Vagina (tissue), 2 donors: ENCODE measurements around the gene MUC4. TPM values are rescaled to one million over a fixed set of nuclear protein-coding genes. Genes with fewer than 3 reads are reported as not detected.

ENCODE experiments used
- DNase-seq, 2 donors: peaks; one replicate each; pipeline ENCODE4 v3.0.0-alpha.2; 2017; ENCODE audit errors: extremely low spot score in 2 of 2
- H3K27ac ChIP-seq: fragments of 200-600 bp; sonication (generic); one replicate; pipeline ENCODE4 v1.5.1; 2019
- H3K27me3 ChIP-seq: fragments of 200-600 bp; sonication (generic); one replicate; pipeline ENCODE4 v1.5.1; 2019
- H3K36me3 ChIP-seq, 2 donors: fragments of 200-600 bp; sonication (generic); one replicate each; pipeline ENCODE4 v1.5.1; 2017 to 2019
- H3K4me1 ChIP-seq: fragments of 200-600 bp; sonication (generic); one replicate; pipeline ENCODE4 v1.5.1; 2019
- H3K4me3 ChIP-seq, 2 donors: fragments of 200-600 bp; sonication (generic); 1 replicate in 1 of 2; 2 replicates in 1 of 2; pipeline ENCODE4 v1.5.1; 2016 to 2019
- H3K9me3 ChIP-seq: fragments of 200-600 bp; sonication (generic); one replicate; pipeline ENCODE4 v1.5.1; 2019
- CTCF ChIP-seq, 3 experiments: fragments of 450-650 bp in 2 of 3; fragments of 200-600 bp in 1 of 3; sonication (generic) in 1 of 3; IDR thresholded peaks; one replicate each; pipeline ENCODE4 v1.5.1; 2017 to 2019; ENCODE audit warnings: antibody characterized with exemption in 3 of 3, mild to moderate bottlenecking in 2 of 3, moderate library complexity in 2 of 3
- POLR2A ChIP-seq, 2 donors: fragments of 450-650 bp; IDR thresholded peaks; one replicate each; pipeline ENCODE4 v1.6.1; 2017; ENCODE audit warnings: antibody characterized with exemption in 2 of 2, mild to moderate bottlenecking in 2 of 2, moderate library complexity in 2 of 2
- POLR2AphosphoS5 ChIP-seq, 2 donors: sonication (generic); formaldehyde crosslinking; IDR thresholded peaks; one replicate each; pipeline ENCODE4 v1.9.0; 2017; ENCODE audit warnings: antibody characterized with exemption in 2 of 2, mild to moderate bottlenecking in 2 of 2, low read depth in 1 of 2; ENCODE audit not compliant: insufficient read depth in 1 of 2
- intact Hi-C: fragments of 100-400 bp; cut with DNase I; formaldehyde crosslinking; loops from one replicate; pipeline ENCODE4 v1.15.1; 2023
- total RNA-seq: library from RNA; depleted of rRNA; stranded (reverse); fragments of >200 nt; gene quantifications from one replicate; pipeline ENCODE4 v1.2.3, GENCODE V29; 2016

Gene MUC4
- total RNA-seq, 1 donor from 2014 or later, result 36.1 TPM

- no peak for TF ChIP-seq CTCF (IDR thresholded peaks at IDR 0.05)
- TF ChIP-seq POLR2A (IDR thresholded peaks at IDR 0.05), result no peak
- TF ChIP-seq POLR2AphosphoS5 (IDR thresholded peaks at IDR 0.05; ENCODE audit: insufficient read depth in 1 of 2, low read depth in 1 of 2), result no peak
- no peak overlapping the region for H3K27ac ChIP-seq
- no peaks in the 10 kb centered on the region for H3K36me3 ChIP-seq
- H3K27me3 ChIP-seq, result no peaks in the 10 kb centered on the region
- H3K4me1 ChIP-seq, result peaks cover 4% of the 10 kb centered on the region
- intact Hi-C loops, result no loop called here
- H3K9me3 ChIP-seq, result no peaks in the 10 kb centered on the region
- no peak for DNase-seq
- H3K4me3 ChIP-seq, result no peak overlapping the region
Measured at GRCh38 chr3:195766671-195767070, 45.1 kb downstream of the MUC4 start.

- Histone ChIP-seq H3K27me3 (no peaks in the 10 kb centered on the region), H3K36me3 (no peaks in the 10 kb centered on the region), H3K27ac (no peak overlapping the region), H3K4me3 (no peak overlapping the region), H3K4me1 (peaks cover 5% of the 10 kb centered on the region), H3K9me3 (no peaks in the 10 kb centered on the region)
- DNase-seq, result no peak
- intact Hi-C loops, result no loop called here
- no peak for TF ChIP-seq POLR2A (IDR thresholded peaks at IDR 0.05)
- no peak for TF ChIP-seq CTCF (IDR thresholded peaks at IDR 0.05)
- no peak for TF ChIP-seq POLR2AphosphoS5 (IDR thresholded peaks at IDR 0.05; ENCODE audit: insufficient read depth in 1 of 2, low read depth in 1 of 2)
Measured at GRCh38 chr3:195764961-195765706, 46.6 kb downstream of the MUC4 start.

- Histone ChIP-seq H3K9me3 (no peaks in the 10 kb centered on the region), H3K4me3 (no peak overlapping the region), H3K4me1 (peaks cover 5% of the 10 kb centered on the region), H3K27ac (no peak overlapping the region), H3K27me3 (no peaks in the 10 kb centered on the region), H3K36me3 (no peaks in the 10 kb centered on the region)
- DNase-seq, result no peak
- TF ChIP-seq POLR2A (IDR thresholded peaks at IDR 0.05), result no peak
- no peak for TF ChIP-seq CTCF (IDR thresholded peaks at IDR 0.05)
- no peak for TF ChIP-seq POLR2AphosphoS5 (IDR thresholded peaks at IDR 0.05; ENCODE audit: insufficient read depth in 1 of 2, low read depth in 1 of 2)
- intact Hi-C loops, result no loop called here
Measured at GRCh38 chr3:195763843-195764825, 47.6 kb downstream of the MUC4 start.

GRCh38 chr3:195763076-195763830, 48.5 kb downstream of the MUC4 start:
- H3K36me3 ChIP-seq, result no peaks in the 10 kb centered on the region
- intact Hi-C loops, result no loop called here
- H3K27me3 ChIP-seq, result no peaks in the 10 kb centered on the region
- no peak overlapping the region for H3K4me3 ChIP-seq
- DNase-seq, result no peak
- peaks cover 5% of the 10 kb centered on the region for H3K4me1 ChIP-seq
- TF ChIP-seq CTCF (IDR thresholded peaks at IDR 0.05) (no peak), POLR2A (IDR thresholded peaks at IDR 0.05) (no peak), POLR2AphosphoS5 (IDR thresholded peaks at IDR 0.05; ENCODE audit: insufficient read depth in 1 of 2, low read depth in 1 of 2) (no peak)
- no peak overlapping the region for H3K27ac ChIP-seq
- H3K9me3 ChIP-seq, result no peaks in the 10 kb centered on the region
